Tibial nerve (tissue), 3 donors: Measurements from ENCODE around the gene CSF1R.

ENCODE experiments used
- CTCF ChIP-seq, 5 experiments: fragments of 200-600 bp in 3 of 5; fragments of 450-650 bp in 2 of 5; sonication (generic) in 3 of 5; IDR thresholded peaks; one replicate each; pipeline ENCODE4 v1.5.1; 2016 to 2019; ENCODE audit warnings: antibody characterized with exemption in 5 of 5, mild to moderate bottlenecking in 3 of 5, moderate library complexity in 2 of 5
- POLR2A ChIP-seq, 2 donors: fragments of 450-650 bp; IDR thresholded peaks; one replicate each; pipeline ENCODE4 v1.6.1; 2017; ENCODE audit warnings: antibody characterized with exemption in 2 of 2, mild to moderate bottlenecking in 2 of 2, moderate library complexity in 2 of 2

- no peak for TF ChIP-seq CTCF (IDR thresholded peaks at IDR 0.05)
- no peak for TF ChIP-seq POLR2A (IDR thresholded peaks at IDR 0.05)
Measured at GRCh38 chr5:150006318-150006717, 80.0 kb downstream of the CSF1R start.
